HepG2 (cell line): ENCODE results near the gene ARL3.

Experiments used
- BRD4 ChIP-seq: sonication (generic); formaldehyde crosslinking; IDR thresholded peaks from 2 replicates; pipeline ENCODE4 v1.4.0; 2020; ENCODE audit warnings: missing genetic modification reagents
- BRF2 ChIP-seq: sonication (generic); formaldehyde crosslinking; IDR thresholded peaks from 2 replicates; pipeline ENCODE4 v1.8.1; 2022; ENCODE audit warnings: mild to moderate bottlenecking, missing genetic modification reagents
- CTCF ChIP-seq: sonication (generic); formaldehyde crosslinking; IDR thresholded peaks from 2 replicates; pipeline ENCODE4 v1.5.0; 2020; ENCODE audit warnings: mild to moderate bottlenecking, missing genetic modification reagents, moderate library complexity
- HOXD1 ChIP-seq: sonication (generic); formaldehyde crosslinking; IDR thresholded peaks from 2 replicates; pipeline ENCODE4 v1.5.0; 2020; ENCODE audit warnings: missing genetic modification reagents
- NKX3-1 ChIP-seq: sonication (generic); formaldehyde crosslinking; IDR thresholded peaks from 2 replicates; pipeline ENCODE4 v1.5.0; 2020; ENCODE audit warnings: missing genetic modification reagents
- NR2C2 ChIP-seq: sonication (generic); formaldehyde crosslinking; IDR thresholded peaks from 2 replicates; pipeline ENCODE4 v1.4.0; 2020; ENCODE audit warnings: missing genetic modification reagents, mild to moderate bottlenecking, moderate library complexity, borderline replicate concordance
- ONECUT2 ChIP-seq: sonication (generic); formaldehyde crosslinking; IDR thresholded peaks from 2 replicates; pipeline ENCODE4 v1.4.0; 2020; ENCODE audit warnings: missing genetic modification reagents
- POLR2A ChIP-seq, 2 experiments: IDR thresholded peaks; 2 replicates each; pipeline ENCODE4 v1.6.1; 2011; ENCODE audit warnings: low read depth in 2 of 2, low read length in 2 of 2, mild to moderate bottlenecking in 1 of 2, moderate library complexity in 1 of 2; ENCODE audit not compliant: insufficient read depth in 1 of 2
- POLR2AphosphoS5 ChIP-seq: IDR thresholded peaks from 2 replicates; pipeline ENCODE4 v1.6.1; 2012; ENCODE audit warnings: low read depth, low read length
- REPIN1 ChIP-seq: sonication (generic); formaldehyde crosslinking; IDR thresholded peaks from 2 replicates; pipeline ENCODE4 v1.8.0; 2022; ENCODE audit warnings: missing genetic modification reagents, low read depth, mild to moderate bottlenecking, borderline replicate concordance
- SP1 ChIP-seq, 2 experiments: fragments of 450-650 bp in 1 of 2; sonication (generic) in 1 of 2; formaldehyde crosslinking in 1 of 2; IDR thresholded peaks; 2 replicates each; pipeline versions ENCODE4 v1.4.0 to v1.6.1; 2016 to 2020; ENCODE audit warnings: missing genetic modification reagents in 1 of 2
- ZNF274 ChIP-seq: sonication (generic); formaldehyde crosslinking; IDR thresholded peaks from 2 replicates; pipeline ENCODE4 v1.5.1; 2020; ENCODE audit warnings: mild to moderate bottlenecking, missing genetic modification reagents
- ZXDC ChIP-seq: sonication (generic); formaldehyde crosslinking; IDR thresholded peaks from 2 replicates; pipeline ENCODE4 v1.5.0; 2020; ENCODE audit warnings: mild to moderate bottlenecking, missing genetic modification reagents

- TF ChIP-seq CTCF (CRISPR knock-in tag): peak; percentile 54
- 0 out of 2 replicates have a peak, but pooled peaks have one; percentile 61 for TF ChIP-seq NKX3-1
- TF ChIP-seq ZXDC (CRISPR knock-in tag): peak; percentile 1; the same call in 1 of the 2 replicates
- 0 out of 2 replicates have a peak, but pooled peaks have one; percentile 14 for TF ChIP-seq NR2C2 (CRISPR knock-in tag)
- no peak for TF ChIP-seq BRF2
- TF ChIP-seq REPIN1: no peak
- peak; percentile 68; the same call in 1 of the 2 replicates for TF ChIP-seq BRD4 (CRISPR knock-in tag)
- TF ChIP-seq ZNF274 (CRISPR knock-in tag): peak; percentile 72
- TF ChIP-seq HOXD1: no peak
- TF ChIP-seq SP1 (IDR thresholded peaks at IDR 0.05): no peak
- TF ChIP-seq SP1 (CRISPR knock-in tag; IDR thresholded peaks at IDR 0.05): no peak
- no peak for TF ChIP-seq ONECUT2 (CRISPR knock-in tag)
- TF ChIP-seq POLR2AphosphoS5: peak; percentile 82
- TF ChIP-seq POLR2A (IDR thresholded peaks at IDR 0.05; ENCODE audit: insufficient read depth in 1 of 2, low read depth in 2 of 2, low read length in 2 of 2): peak; percentile 89 to 96
Measured at GRCh38 chr10:102714621-102715455, 641 bp upstream of the ARL3 start, which contains the start of gene SFXN2.
